Activated B cell treated with CpG ODN at 0.5 μM for 24 hours (primary cell): ENCODE results near the gene BFSP1. TPM values are rescaled to one million over a fixed set of nuclear protein-coding genes. Genes with fewer than 3 reads are reported as not detected.

Source experiments
- ATAC-seq: fragments of 200-7000 bp; cut with Tn5 transposase; one replicate; pipeline ENCODE4 v1.10.0; 2021; ENCODE audit warnings: low read depth, mild to moderate bottlenecking, moderate library complexity
- CTCF ChIA-PET: fragments of 350-600 bp; sonication (Branson Sonifier 250); formaldehyde crosslinking; loops from one replicate; lab custom pipeline; 2021; ENCODE audit warnings: antibody characterized with exemption; lab: Charles Lee
- POLR2A ChIA-PET: fragments of 350-600 bp; sonication (Branson Sonifier 250); formaldehyde crosslinking; loops from one replicate; lab custom pipeline; 2021; ENCODE audit warnings: antibody characterized with exemption; lab: Charles Lee
- DNase-seq: peaks from one replicate; pipeline ENCODE4 v3.0.0; 2022
- H3K27ac Mint-ChIP-seq: one replicate; pipeline ENCODE4 v1.8.0; 2020; ENCODE audit warnings: mixed read lengths
- H3K27me3 Mint-ChIP-seq: one replicate; pipeline ENCODE4 v1.8.0; 2021; ENCODE audit warnings: mixed read lengths
- H3K36me3 Mint-ChIP-seq: one replicate; pipeline ENCODE4 v1.8.0; 2021; ENCODE audit warnings: low read depth, mixed read lengths
- H3K4me1 Mint-ChIP-seq: one replicate; pipeline ENCODE4 v1.8.0; 2021; ENCODE audit warnings: mixed read lengths
- H3K4me3 Mint-ChIP-seq: one replicate; pipeline ENCODE4 v1.8.0; 2020; ENCODE audit warnings: mild to moderate bottlenecking, mixed read lengths
- H3K9me3 Mint-ChIP-seq: one replicate; pipeline ENCODE4 v1.8.0; 2020; ENCODE audit warnings: mixed read lengths
- CTCF ChIP-seq: fragments of 200-600 bp; IDR thresholded peaks from one replicate; pipeline ENCODE4 v1.8.0; 2022; ENCODE audit warnings: antibody characterized with exemption, mild to moderate bottlenecking
- intact Hi-C: fragments of 100-400 bp; cut with micrococcal nuclease; formaldehyde crosslinking; loops from one replicate; pipeline ENCODE4 v1.15.1; 2024
- total RNA-seq: library from RNA; stranded (reverse); gene quantifications from 2 replicates; pipeline ENCODE4 v1.2.3, GENCODE V29; 2022

Gene BFSP1
- total RNA-seq, 1 donor from 2014 or later: not detected

- Mint-ChIP-seq H3K4me1 (peaks cover 9% of the 10 kb centered on the region), H3K36me3 (no peaks in the 10 kb centered on the region), H3K4me3 (peak overlapping the region; percentile 91), H3K27ac (peak overlapping the region; percentile 85), H3K9me3 (no peaks in the 10 kb centered on the region), H3K27me3 (peaks cover 12% of the 10 kb centered on the region)
- DNase-seq (peak; percentile 51), ATAC-seq (peak; percentile 84)
- CTCF ChIA-PET: interaction anchor here (1.0 to 2.3 kb wide), 20 partner anchors 31 to 1552 kb away, joined by 3 to 12 read pairs (median 4); partner anchors contain the start of genes DSTN and RRBP1
- peak; percentile 56 for TF ChIP-seq CTCF
- POLR2A ChIA-PET: interaction anchor here (0.9 to 2.1 kb wide), 4 partner anchors 178 to 783 kb away, joined by 3 to 6 read pairs (median 4); partner anchors contain the start of genes RRBP1 and ZNF133
- intact Hi-C loops: loop anchor here (1.0 to 10.0 kb wide), 15 partner anchors 32 to 1220 kb away; partner anchors contain the start of genes DSTN, DZANK1, KAT14 and PET117
Observed at GRCh38 chr20:17504898-17505635, 26.1 kb downstream of the BFSP1 start.

- intact Hi-C loops: loop anchor here (1.0 to 10.0 kb wide), 5 partner anchors 33 to 1221 kb away; partner anchors contain the start of genes DSTN, DZANK1 and POLR3F
- ATAC-seq (peak; percentile 16), DNase-seq (peak; percentile 21)
- Mint-ChIP-seq H3K9me3 (no peaks in the 10 kb centered on the region), H3K4me3 (peak overlapping the region; percentile 91), H3K4me1 (peaks cover 9% of the 10 kb centered on the region), H3K36me3 (no peaks in the 10 kb centered on the region), H3K27me3 (peaks cover 12% of the 10 kb centered on the region), H3K27ac (no peak overlapping the region)
- CTCF ChIA-PET: interaction anchor here (1.0 to 2.3 kb wide), 16 partner anchors 32 to 1553 kb away, joined by 3 to 12 read pairs (median 4); partner anchors contain the start of gene RRBP1
- POLR2A ChIA-PET: interaction anchor here (1.1 to 2.1 kb wide), 3 partner anchors 178 to 784 kb away, joined by 3 to 6 read pairs (median 4); partner anchors contain the start of genes RRBP1 and ZNF133
- TF ChIP-seq CTCF: no peak
Observed at GRCh38 chr20:17504066-17504897, 26.9 kb downstream of the BFSP1 start.

- CTCF ChIA-PET: interaction anchor here (1.1 to 1.4 kb wide), 2 partner anchors 91 to 115 kb away, joined by 3 to 5 read pairs; no protein-coding TSS in a partner anchor
- intact Hi-C loops: loop anchor here (1.0 to 10.0 kb wide), 5 partner anchors 34 to 1221 kb away; partner anchors contain the start of genes DSTN, DZANK1 and POLR3F
- H3K4me1 Mint-ChIP-seq: peaks cover 9% of the 10 kb centered on the region
- no peak overlapping the region for H3K4me3 Mint-ChIP-seq
- DNase-seq (no peak), ATAC-seq (no peak)
- H3K36me3 Mint-ChIP-seq: no peaks in the 10 kb centered on the region
- peaks cover 10% of the 10 kb centered on the region for H3K27me3 Mint-ChIP-seq
- TF ChIP-seq CTCF: no peak
- H3K27ac Mint-ChIP-seq: no peak overlapping the region
- H3K9me3 Mint-ChIP-seq: no peaks in the 10 kb centered on the region
- POLR2A ChIA-PET: no interaction called here
Observed at GRCh38 chr20:17503301-17504065, 27.7 kb downstream of the BFSP1 start.

GRCh38 chr20:17502105-17502504, 29.1 kb downstream of the BFSP1 start:
- ChIA-PET POLR2A (no interaction called here), CTCF (no interaction called here)
- Mint-ChIP-seq H3K4me3 (no peak overlapping the region), H3K27ac (no peak overlapping the region), H3K9me3 (no peaks in the 10 kb centered on the region), H3K4me1 (peaks cover 9% of the 10 kb centered on the region), H3K36me3 (no peaks in the 10 kb centered on the region), H3K27me3 (peaks cover 7% of the 10 kb centered on the region)
- intact Hi-C loops: loop anchor here (5.0 to 10.0 kb wide), 3 partner anchors 913 to 1223 kb away; partner anchors contain the start of genes DZANK1 and POLR3F
- TF ChIP-seq CTCF: no peak
- ATAC-seq (no peak), DNase-seq (no peak)
